IPS DF 19.7 (cell line): Measurements from ENCODE around the gene ENTPD2.
"Not testable (repeated sequence)": the region's sequence is repeated elsewhere in the genome, so short reads cannot be mapped to it uniquely, and the experiment has no call there.

ENCODE experiments used
- DNase-seq: peaks from one replicate; pipeline ENCODE4 v3.0.0-alpha.2; 2013; ENCODE audit warnings: low read depth, low spot score

ENTPD2 gene

GRCh38 chr9:137064027-137064879 lies 10.4 kb upstream of the ENTPD2 start:
- no peak for DNase-seq

GRCh38 chr9:137063311-137064026 lies 9.6 kb upstream of the ENTPD2 start:
- DNase-seq, result no peak

DNA sequence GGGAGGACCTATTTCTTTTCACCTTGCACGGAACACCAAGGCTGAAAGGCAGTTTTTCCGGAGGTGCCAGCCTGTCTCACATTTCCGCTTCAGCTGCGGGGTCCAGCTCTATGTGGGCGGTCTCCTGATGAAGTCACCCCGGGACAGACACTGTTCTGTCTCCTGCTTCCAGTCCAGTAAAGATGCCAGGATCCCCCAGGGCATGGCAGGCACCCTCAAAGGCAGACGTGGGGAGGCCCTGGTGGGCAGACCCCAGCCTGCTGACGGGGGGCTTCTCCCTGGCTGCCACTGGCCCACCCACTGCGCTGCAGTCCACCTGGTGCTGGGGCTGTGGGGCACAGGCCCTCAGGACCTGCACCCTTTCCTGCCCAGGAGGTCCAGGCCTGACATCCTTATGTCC lies 8.9 kb upstream of the ENTPD2 start:
- DNase-seq, result not testable (repeated sequence)

DNA sequence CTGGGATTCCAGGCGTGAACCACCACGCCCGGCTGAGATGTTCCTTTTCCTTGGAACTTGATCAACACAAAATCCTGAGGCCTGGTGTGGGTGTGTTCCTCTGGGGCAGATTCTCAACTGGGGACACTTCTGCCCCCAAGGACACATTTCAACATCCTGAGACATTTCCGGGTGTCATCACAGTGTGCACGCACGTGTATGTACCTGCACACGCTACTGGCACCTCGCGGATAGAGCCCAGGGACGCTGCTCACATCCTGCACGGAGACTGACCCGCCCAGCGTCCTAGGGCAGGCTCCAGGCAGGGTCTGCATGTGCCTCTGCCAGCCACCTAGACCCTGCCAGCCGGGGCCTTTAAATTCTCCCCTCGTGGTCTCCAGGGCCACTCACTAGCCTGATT lies 8.5 kb upstream of the ENTPD2 start:
- no peak for DNase-seq

DNA sequence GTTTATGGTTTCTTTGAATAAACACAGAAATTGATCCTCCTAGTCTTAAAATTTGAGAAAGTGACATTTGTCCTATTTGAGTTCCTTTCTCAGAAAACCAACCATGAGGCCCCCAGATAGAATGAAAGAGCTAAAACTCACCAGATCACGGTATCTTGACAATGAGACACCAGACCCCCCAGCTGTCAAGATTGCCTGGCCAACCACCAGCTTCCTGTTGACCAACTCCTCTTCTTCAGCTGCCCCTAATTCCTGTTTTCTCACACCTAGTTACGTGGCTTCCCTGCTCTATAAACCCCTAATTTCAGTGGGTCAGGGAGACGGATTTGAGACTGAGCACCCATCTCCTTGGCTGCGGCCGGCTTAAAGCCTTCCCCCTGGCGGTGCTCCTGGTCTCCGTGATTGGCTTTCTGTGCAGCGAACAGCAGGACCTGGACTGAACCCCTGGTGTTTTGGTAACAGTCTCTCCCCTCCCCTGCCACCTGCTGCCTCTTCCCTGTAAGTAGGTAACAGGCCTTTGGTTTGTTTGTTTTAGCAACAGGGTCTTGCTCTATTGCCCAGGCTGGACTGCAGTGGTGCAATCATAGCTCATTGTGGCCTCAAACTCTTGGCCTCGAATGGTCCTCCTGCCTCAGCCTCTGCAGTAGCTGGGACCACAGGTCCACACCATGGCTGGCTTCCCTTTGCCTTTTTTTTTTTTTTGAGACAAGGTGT lies 4.8 kb upstream of the ENTPD2 start:
- DNase-seq, result no peak

DNA sequence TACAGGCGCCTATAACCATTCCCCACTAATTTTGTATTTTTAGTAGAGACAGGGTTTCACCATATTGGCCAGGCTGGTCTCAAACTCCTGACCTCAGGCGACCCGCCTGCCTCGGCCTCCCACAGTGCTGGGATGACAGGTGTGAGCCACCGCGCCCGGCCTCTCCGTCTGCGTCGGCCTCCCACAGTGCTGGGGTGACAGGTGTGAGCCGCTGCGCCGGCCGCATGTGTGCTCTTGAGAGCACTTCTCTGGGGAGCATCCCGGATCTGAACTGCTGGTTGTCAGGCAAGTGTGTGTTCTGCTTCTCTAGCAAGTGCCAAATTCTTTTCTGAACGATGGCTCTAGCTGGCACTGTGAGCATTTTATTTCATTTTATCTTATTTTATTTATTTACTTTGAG lies 3.7 kb upstream of the ENTPD2 start:
- no peak for DNase-seq

DNA sequence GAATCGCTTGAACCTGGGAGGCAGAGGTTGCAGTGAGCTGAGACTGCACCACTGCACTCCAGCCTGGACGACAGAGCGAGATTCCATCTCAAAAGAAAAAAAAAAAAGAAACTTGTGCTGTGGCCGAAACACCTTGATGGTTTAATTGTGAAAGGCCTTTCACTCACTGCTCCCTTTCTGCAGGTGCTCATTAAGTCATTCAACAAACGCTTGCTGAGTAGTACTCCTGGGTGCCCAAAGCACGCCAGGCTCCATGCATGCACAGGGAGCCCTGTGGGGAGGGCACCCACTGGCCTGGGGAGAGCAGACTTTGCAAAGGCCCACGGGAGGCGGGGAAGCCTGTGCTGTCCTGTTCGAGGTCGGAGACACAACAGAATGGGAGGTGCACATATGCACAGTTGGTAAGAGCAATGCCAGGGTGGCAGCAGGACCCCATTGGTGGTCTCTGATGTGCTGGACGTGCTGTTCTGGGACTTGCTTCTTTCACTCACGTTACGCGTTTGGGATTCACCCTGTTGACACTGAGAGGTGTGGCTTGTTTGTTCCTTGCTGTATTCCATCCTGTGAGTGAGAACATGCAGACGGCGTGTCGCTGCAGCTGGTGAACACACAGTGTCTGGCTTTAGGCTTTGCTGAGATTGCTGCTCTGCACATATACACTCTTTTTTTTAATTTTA lies 3.0 kb upstream of the ENTPD2 start:
- DNase-seq, result no peak

DNA sequence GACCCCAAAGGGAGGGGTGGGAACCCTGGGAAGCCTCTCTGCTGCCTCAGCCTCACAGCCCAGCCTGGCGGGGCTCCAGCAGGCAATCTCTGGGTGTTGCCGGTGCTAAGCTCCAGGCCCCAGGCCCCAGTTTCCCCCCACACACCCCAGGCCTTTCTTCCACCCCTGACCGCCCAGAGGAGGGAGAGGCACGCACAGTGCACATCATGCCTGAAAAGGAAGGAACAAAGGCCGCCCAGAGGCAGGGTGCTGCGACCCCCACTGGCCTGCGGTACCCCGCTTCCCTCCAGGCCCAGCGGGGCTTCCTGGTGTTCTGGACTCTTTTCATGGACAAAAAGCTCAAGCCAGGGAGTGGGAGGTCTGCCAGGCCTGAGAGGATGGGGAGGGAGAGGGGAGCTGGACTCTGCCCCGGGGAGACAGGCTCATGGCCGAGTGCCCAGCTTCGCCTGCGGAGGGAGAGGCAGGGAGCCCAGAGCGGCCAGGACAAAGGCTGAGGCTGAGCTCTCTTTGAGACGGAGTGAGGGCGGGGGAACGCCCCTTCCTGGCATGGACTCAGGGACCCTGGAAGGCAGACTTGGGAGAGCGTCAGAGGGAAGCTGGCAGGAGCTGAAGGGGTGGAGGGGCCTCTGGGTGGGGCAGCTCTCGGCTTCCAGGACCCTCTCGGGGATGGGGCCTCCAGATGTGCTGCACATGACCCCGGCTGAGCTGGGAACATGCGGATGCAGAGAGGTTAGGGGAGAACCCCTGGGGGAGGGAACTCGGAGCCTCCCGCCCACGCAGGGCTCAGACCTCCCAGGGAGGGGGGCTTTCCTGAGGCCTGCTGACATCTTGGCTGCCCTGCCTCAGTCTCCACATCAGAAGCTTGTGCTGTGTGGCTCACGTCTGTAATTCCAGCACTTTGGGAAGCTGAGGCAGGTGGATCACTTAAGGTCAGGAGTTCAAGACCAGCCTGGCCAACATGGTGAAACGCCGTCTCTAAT lies 1.8 kb upstream of the ENTPD2 start:
- no peak for DNase-seq

DNA sequence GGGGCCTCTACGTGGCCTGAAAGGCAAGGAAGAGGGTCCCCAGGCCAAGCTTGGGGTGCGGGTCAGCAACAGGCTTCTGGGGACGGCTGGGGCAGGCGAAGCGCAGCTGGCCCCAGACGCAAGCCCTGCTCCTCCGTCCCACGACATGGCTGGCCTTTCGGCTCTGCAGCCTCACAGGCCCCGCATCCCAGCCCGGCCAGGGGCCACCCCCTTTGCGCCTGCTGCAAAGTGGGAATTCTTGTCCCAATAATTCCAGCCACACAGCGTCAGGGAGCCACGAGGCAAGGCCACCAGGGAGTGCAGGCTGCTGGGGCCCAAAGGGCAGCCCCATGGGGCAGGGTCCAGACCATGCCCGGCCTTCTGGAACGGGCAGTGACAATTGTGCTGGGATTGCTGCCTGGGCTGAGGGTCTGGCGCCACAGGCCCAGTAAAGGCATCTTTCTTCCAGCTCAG lies 1.1 kb upstream of the ENTPD2 start:
- DNase-seq, result no peak

- no peak for DNase-seq
These were observed 590 bp downstream of the ENTPD2 start for GRCh38 chr9:137052998-137053943.

DNA sequence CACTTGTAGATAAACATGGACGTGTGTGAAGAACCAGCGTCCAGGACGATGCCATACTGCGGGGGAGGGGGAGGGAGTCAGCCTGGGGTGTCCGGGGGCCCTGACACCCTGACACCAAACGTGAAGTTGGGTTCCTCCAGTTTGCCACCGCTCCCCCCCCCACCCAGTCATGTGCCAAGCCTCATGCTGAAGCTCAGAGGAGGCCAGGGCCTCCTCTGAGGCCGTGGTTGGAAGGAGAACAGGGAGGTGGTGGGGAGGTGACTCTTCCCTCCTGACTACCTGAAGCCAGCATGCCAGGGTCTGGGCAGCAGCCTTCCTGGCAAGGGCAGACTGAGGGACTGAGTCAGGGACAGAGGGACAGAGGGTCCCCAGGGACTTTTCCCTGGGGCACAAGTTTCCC lies 1.6 kb downstream of the ENTPD2 start:
- no peak for DNase-seq

DNA sequence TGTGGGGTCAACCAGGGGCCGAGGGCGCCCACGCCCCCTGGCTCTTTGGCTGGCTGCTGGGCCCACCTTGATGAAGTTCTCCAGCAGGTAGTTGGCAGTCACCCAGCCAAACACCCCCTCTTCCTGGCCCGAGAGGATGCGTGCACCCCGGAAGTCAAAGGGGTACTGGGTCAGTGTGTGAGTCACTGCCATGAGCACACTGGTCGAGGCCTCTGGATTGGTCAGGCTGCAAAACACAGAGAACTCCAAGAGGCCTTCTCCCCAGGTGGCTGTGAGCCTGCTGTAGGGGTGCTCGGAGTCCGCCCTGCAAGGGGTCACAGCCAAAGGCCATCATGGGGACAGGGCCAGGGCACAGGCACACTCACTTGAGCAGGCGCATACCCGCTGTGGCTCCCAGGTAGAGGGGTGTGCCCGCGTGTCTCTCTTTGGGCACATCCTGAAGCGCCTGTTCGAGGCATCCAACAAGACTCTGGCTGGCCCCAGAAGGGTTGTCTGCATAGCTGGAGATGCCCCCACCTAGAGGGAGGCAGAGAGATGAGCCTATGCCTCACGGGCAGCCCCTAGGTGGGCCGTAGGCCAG lies 2.6 kb downstream of the ENTPD2 start:
- no peak for DNase-seq

DNA sequence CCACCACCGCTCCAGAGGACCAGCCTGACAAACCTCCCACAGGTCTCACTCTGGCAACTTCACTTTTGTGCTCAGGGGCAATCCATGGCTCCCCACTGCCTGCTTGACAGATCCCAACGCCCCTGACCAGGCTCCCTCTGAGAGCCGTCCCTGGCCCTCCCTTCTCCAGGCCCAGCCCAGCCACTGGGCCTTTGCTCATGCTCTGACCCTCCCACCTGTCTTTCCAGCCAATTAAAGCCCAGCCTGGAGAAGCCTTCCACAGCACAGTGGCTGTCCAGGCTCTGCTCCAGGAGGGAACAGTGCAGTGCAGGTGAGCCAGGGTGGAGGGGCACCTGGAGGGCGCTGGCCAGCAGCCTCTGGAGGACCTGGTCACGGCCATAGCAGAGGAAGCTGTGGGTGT lies 3.3 kb downstream of the ENTPD2 start:
- no peak for DNase-seq

GRCh38 chr9:137049544-137050449 lies 4.1 kb downstream of the ENTPD2 start:
- no peak for DNase-seq

DNA sequence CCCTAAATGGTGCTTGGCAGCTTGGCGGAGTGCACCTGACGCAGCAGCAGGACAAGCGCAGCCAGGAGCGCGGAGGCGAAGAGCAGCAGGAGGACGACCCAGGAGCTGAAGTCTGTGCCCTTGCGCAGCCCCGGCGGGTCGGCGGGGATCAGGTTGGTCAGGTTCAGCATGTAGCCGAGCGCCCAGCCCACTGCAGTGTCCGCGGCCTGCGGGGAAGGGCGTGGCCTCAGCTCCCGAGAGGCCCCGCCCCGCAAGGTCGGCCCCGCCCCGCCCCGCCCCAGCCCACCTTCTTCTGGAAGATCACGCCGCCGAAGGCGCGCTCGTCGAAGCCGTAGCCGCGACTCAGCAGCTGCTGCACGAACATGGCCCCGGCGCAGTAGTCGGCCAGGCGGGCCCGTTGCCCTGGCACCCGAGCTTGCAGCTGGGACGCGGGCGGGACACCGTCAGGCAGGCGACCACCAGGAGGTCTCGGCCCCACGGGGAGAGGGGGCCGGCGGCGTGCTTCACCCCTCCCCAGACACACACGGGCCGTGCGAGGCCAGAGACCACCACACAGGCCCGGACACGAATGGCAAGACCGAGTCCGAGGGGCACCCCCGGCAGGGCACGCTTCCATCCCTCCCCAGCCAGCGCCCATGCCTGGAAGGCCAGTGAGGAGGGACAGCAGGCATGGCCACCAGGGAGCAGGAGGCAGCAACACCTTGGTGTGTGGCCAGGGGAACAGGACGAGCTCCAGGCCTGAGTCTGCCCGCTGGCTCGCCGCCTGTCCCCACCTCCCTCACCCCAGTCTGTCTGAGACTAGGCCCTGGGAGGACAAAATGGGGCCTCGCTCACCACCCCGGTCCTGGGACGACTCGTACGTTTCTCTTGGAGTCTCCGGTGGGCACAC lies 5.0 kb downstream of the ENTPD2 start:
- DNase-seq, result no peak

GRCh38 chr9:137046088-137046787 lies 7.6 kb downstream of the ENTPD2 start, which contains the start of gene NPDC1:
Gene NPDC1, minus strand, starts transcription at chr9:137046177. Its CDS starts 188 bp downstream, at chr9:137045989.
- DNase-seq, result no peak
